ENCODE results near the gene PAX5.

Gene PAX5

DNA sequence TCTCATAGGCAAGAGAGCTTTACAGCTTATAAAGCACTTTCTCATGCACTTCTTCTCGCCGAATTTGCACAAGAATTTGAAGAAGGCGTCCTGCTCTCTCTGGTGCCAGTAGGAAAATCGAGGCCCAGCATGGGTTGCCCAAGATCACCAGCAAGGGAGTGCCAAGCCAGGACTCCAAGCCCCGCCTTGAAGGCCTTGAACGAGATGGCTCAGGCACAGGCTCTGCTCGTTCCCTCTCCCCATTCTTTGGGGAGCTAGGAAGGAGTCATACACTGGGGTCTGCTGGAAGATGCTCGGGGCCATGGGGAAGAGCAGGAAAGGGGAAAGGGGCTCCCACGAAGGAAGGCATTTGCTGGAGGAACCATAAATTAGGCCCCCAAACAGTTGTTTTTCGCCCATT, 46.7 kb downstream of the PAX5 start:
- DNase-seq (ENCODE audit: low read depth): no peak

DNA sequence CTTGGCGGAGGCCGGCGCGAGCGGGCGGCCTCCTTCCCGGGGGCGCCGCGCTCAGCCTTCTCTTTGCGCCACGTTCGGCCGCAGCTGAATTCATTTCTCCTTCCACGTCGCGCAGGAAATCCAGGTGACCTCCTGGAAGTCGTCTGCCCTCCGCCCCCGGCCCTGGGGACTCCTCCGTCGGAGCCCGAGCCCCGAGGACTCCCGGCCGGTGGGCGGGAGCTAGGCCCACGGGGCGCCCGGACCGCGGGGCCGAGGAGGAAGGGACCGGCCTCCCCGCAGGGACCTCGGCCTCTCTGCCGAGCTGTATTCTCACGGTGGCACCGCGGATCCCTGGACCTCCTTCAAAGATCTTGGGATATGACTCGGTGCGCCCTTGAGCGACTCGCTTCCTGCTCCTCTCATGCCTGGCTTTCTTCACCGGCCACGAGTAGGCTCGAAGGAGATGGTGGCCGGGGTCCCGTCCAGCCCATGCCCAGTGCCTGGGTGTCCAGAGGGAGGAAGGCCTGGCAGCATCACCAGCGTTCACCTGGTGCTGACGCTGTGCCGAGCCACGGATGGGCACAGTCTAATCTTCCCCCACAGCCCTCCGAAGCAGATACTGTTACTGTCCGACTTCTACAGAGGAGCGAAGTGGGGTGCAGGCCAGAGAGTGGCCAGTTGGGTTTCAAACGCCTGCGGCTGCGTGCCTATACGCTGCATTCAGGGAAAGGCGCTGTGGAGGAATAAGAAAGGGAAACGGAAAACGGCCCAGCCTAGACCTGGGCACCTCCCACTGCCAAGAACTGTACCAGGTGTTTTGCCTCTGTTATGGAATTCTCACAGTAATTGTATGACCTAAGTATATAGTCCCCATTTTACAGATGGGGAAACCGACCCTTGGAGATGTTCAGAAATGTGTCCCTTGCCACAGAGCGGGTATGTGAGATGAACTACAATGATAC, 47.3 kb downstream of the PAX5 start:
- DNase-seq (ENCODE audit: low read depth): peak; percentile 22

DNA sequence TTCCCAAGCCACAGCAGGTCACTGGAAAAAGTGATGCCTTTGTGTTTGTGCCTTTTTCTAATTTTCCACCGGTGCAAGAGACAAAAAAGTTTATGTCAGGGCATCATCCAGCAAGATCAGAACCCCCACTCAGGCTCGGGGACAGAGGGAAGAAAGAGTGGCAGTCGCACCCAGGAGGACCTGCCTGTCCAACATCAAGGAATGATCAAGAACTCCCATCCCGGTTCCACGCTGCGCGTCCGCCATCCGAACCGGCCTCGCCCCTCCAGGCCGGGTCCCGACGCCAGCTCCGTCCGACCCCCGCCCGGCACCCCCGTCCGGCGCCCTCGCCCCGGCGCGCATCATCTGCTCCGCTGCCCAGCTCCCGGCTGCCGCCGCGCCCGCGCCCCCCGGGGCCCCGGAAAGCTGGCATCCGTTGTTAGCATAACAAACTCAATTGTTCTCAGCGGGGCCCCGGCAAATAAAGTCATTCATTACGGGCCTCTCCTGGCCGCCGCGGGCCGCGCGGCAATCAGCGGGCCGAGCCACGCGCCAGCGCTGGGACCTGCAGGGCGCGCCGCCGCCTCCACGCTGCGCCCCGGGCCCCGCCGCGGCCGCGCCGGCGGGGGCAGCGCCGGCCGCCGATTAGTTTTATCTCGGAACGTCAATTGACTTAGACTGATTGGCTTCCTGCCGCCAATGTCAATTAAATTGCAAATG, 48.1 kb downstream of the PAX5 start:
- peak; percentile 14 for DNase-seq (ENCODE audit: low read depth)

DNA sequence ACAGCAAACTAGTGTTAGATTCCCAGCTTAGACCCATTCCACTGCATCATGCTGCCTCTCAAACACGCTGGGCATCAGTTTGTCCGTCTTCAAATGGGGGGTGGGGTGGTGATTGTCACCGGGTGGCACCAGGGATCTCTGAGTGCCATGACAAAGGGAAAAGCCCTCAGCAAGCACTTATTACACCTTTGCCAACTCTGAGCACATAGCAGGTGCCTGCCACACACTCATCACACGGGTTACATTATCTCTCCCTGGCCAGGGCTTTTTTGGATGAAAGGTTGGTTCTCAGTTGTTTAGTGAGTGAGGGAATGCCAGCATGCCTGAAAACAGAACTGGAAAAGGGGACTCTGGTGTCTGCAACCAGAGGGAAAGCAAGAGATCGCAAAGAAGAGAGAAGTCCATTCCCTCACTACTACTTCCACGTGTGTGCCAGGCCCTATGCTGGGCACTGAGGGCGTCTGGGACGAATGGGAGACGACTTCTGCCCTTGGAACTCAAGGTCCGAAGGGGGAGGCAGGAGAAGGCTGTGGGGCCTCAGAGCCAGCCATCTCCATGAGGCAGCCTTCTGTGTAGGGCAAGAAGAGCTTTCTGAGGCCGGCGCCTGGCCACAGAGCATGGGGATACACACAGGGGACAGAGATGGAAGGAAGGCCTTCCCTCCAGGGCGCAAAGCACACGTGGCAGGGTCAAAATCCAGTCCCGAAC, 48.9 kb downstream of the PAX5 start:
- DNase-seq (ENCODE audit: low read depth): no peak

DNA sequence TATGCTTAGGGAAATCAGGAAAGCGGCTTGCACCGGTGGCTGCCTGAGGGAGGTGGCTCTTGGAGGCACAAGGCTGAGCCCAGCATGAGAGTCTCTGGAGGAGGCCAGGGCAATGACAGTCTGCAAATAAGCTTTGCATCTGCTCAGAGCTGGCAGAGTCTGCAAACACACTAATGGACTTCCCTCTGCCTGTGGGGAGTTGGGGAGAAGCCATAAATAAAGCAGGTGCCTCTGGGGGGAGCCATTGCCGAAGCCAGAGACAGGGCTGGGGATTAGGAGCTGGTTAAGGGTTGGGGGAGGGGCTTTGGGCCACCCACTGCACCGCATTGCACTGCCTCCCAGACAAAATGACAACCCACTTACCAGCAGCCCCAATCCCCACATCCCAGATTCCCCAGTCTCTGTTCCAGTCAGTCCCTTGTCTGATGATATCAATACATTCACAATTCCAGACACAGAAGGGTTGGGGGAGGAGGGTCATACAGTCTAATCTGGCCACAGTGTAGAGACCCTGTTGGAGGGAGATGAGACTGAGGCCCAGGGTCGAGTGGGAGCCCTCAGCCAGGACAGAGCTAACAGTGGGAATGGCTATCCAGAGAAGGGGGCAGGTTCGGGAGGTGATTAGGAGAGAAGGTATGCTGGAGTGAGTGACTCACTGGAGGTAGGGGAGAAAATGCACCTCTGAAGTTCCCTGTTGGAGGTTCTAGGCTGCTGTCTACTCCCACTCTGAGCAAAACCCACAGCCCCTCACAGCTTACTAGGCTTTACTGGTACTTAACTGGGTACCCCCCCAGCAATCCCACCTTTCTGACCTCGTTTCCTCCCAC, 53.7 kb downstream of the PAX5 start:
- peak; percentile 28 for DNase-seq (ENCODE audit: low read depth)

DNA sequence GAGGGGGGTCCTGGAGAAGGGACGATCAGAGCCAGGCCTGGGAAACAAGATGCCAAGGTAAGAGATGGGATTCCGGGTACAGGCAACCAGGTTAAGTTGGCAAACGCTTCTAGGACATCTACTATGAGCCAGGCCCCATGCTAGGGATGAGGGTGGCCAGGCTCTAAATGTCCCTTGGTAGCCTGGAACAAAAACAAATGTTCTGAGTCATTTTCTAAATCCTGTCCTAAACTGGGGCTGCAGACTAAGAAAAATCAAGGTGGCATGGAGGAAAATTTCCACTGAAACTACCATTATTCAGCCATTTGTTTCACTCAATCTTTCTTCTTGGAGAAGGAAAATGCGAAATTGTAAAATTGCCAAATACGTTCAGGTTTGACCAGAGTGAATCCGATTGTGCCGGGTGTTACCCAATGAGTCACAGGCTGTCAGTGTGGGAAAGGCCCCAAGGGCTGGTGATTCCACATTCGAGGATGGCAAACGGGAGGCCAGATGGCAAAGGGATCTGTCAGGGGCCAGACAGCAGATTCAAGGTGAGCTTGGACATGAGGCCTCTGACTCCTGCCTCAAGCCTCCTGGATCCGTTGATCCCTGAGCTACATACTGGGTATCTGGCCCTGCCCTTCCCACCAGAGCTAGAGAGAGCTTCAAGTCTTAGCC, 57.6 kb downstream of the PAX5 start:
- peak; percentile 81 for DNase-seq (ENCODE audit: low read depth)

DNA sequence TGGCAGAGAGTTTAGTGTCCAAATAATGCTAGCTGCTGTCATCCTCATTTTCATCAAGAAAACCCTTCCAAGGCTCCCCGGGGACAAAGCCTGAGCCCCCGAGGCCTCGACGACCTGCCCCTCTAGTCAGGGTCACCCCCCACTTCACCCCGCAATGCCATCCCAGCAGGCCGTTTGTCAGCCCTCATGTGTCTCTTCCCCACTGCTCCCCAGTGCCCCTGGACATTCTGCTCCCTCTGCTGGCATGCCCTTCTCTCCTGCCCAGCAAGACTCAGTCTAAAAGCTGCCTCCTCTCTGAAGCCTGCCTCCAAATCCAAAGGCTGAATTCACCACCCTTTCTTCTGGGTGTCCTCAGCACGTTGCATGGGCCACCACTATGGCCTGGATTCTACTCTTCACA, 59.3 kb downstream of the PAX5 start:
- DNase-seq (ENCODE audit: low read depth): peak; percentile 29

DNA sequence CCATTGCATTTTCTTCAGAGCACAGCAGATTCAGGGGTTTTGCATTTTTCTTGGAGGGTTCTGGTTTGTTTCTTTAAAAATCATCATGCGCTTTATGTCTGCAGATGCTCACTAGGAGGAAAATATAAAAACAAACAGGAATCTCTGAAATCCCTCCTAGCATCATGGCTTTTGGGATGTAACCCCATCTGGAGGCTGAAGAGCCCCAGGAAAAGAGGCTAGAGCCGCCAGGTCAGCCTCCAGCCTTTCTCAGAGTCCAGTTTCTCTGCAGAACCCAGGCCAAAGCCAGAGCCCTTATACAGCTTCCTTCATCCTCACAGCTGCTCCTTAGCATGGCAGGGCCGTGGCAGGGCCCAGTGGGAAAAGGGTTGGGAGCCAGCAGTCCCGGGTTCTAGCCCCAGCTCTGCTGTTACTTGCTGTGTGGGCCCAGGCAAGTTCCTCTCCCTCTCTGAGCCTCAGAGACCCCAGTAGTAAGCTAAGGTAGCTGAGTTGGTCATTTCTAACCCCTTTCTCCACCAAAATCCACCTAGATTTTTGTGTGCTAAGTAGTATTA, 62.1 kb downstream of the PAX5 start:
- no peak for DNase-seq (ENCODE audit: low read depth)

DNA sequence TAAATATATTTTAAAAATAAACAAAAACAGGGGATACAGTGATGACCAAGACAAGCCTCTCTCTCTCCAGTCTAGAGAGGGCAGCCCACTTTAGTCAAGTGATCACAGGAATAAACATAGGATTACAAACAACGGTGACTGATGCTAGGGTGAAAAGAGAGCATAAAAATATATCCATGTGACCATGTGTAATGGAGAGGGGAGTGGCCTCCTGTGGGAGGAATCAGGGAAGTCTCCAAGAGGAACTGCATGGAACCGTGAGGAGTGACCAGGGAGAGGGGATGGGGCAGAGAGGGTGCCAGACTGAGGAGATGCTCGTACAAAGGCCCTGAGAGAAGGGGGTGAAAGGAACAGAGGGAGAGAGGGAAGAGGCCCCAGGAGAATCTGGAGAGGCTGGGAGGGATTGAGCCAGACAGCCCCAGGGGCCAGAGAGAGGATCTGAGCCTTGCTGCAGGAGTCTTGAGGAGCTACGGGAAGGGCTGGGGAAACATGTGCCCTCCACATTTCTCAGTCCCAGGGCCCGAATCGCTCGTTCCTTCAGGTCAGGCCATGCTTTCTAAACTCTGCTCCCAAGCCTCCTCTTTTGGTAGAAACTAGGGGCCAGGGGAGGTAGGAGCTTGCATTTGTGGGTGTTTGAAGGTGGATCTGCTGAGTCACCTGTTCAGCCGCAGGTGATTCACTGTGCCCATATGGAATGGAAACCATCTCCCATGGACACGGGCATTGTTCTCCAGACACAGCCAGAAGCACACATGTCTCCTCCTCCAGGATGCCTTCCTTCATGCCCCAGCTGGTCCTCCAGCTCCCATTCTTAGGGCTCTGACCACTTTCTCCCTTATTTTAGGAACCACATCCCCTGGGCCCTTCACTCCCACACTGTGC, 63.8 kb downstream of the PAX5 start:
- DNase-seq (ENCODE audit: low read depth): peak; percentile 51

DNA sequence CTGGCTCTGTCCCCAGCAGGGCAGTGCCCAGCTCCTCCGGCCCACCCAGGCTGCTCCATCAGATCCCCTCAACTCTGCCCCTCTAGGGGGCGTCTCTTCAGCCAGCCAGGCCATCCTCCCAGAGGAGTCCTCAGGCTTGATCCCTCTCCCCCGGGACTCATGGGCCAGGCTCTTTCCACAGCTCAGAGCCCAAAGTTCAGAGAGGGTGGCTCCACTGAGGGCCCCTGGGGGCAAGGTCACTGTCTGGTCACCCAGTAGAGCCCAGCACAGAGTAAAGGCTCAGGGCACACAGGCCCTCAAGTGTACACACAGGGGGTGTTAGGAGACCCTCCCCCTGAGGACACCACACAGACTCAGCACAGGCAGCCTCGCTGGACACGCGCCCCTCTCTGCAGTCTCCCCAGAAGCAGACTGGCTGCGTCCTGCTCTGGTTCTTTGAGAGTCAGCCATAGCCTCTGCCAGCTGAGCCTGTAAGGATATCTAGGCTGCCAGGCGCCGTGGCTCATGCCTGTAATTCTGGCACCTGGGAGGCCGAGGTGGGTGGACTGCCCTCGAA, 64.8 kb downstream of the PAX5 start:
- DNase-seq (ENCODE audit: low read depth): no peak

DNA sequence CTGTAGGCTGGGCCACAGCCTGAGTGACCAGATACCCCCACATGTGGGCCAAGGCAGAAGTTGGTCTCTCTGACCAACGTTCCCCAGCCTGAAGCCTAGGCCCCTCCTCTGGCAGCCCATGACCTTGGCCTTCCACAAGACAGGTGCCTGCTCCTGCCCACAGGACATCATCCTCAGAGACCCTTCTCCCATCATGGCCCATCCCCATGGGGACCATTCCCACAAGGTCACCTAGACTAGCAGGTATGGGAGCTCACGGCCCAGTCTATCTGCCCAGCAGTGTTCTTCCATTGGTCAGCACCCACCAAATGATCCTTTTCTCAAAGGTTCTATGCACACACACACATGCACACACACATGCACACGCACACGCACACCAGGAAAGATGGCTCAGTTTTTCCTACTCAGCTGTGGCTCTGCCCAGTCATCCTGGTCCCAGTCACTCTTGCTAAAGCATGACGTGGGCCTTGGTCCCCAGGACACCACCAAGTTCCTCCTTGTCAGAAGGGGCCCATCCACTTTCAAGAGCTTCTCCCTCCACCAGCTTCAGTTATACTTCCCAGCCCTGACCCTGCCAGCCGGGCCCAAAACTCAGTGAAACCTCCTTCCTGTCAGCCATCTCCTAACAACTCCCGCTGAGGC, 65.4 kb downstream of the PAX5 start:
- DNase-seq (ENCODE audit: low read depth): no peak

DNA sequence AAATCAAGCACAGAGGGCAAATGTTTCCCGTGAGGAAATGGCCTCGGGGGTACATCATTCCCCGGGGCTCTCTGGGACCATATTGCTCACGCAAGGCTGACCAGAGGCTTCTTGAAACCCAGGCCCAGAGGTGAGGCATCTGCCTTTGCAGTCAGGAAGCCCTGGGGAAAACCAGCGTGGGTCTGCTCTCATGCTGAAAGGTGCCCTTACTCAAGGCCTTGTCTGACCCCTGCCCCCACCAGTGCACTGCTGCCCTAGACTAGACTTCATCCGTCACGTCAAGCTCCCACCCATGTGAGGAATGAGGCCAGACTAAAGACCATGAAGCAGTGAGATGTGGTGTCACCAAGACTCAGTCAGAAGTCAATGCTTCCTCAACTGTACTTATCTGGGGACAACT, 66.1 kb downstream of the PAX5 start:
- no peak for DNase-seq (ENCODE audit: low read depth)

DNA sequence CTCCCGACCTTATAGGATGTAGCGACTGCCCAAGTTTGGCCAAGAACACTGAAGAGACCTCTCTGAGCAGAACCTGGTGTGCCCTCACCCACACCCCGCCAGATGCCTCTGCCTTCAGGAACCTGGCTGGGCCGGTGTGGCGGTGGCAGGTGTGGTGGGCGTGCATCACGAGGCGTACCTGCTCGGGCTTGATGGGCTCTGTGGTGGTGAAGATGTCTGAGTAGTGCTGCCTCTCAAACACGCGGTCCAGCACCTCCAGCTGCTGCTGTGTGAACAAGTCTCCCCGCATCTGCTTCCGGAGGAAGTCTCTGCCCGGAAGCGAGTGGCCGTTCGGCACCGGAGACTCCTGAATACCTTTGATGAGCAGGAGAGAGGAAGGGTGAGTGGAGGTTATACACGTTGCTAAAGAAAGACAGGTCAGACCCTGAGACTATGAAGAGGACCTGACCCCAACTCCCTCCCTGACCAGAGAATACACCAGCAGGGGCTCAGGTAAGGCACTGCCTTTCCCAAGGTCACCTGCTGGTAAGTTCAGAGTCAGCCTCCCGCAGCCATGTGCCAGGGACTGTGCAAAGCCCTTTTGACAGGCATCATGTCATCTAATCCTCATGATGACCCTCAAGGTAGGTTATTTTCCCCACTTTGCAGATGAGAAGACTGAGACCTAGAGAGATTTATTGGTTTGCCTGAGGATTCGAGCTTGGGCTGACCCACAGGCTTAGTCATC, 67.5 kb downstream of the PAX5 start:
- no peak for DNase-seq (ENCODE audit: low read depth)

DNA sequence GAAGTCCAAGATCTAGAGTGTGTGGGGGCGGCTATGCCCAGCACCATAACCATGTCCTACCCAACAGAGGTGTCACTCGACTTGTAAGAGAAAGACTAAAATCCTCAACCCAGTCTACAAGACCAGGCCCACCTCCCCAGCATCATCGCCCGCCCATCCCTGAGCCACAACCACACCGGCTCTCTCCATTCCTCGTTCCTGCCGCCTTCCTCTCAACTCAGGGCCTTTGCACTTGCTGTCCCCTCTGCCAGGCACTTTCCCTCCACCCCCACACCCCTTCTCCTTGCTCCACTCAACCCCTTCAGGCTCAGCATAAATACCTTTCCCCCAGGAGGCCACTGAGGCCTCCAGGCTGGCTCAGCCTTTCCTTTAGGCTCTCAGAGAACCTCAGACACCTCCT, 69.3 kb downstream of the PAX5 start:
- no peak for DNase-seq (ENCODE audit: low read depth)

DNA sequence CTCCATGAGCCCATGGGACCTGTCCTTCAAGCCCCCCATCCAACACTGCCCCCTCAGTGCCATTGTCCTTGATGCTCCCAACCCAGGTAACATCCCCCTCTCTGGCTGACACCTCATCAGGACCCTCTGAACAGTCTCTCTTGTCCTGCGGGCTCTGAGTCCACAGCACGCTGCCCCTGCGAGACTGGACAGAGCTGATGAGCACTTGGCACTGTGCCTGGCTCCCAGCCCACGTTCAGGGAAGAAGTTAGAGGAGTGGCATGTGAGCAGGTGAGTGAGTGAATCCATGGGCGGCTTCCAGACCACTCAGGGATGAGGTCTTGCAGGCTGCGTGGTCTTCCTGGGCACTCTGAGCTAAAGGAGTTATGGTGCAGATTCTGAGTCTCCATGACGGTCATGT, 70.7 kb downstream of the PAX5 start:
- no peak for DNase-seq (ENCODE audit: low read depth)

DNA sequence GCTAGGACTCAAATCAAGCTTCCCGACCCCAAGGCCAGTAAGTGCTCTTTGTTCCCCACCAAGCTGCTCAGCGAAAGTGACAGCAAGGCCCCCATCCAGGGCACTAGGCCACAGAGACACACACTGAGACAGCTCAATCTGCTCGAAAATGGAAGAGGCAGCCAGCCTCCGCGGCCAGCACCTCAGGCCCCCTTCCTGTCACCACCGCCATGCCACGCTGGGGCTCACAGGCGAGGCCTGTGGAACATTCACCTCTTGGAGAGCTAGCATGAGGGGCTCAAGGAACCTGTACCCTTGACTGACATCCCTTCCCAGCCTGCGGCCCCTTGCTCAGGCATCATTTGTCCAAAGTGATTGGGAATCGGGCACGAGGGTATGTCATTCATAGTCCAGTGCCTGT, 71.4 kb downstream of the PAX5 start:
- DNase-seq (ENCODE audit: low read depth): no peak

DNA sequence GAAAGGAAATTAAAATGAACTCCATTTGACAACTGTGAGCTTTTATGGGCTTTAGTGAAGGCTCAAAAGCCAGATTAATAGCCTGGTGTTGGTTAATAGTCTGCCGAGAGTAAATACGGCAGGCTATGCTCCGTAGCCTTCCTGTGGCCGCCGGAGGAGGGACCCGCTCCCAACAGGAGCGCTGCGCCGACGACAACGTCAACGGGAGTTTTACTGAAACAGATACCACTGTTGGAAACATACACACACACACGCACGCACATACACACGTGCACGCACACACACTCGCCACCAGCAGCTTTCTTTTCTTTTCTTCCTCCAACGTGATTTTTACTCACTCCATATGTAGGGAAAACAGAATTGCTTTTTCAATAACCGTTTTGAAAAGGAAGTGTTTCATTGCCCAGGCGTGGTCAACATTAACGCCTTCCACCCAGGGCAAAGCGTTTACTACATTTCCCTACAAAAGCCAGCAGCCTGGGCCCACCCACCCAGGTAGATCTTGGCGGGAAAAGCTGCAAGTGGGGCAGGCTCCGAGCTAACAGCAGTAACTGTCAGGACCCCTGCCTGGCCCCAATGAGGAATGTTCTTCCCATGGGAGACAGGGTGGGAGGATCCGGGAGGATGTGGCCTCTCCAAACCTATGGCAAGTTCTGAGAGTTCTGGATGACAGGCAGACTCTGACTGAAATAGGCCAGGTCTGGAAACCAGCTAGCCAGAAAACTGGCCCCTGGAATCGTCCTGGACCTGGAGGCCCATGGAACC, 72.3 kb downstream of the PAX5 start:
- no peak for DNase-seq (ENCODE audit: low read depth)

DNA sequence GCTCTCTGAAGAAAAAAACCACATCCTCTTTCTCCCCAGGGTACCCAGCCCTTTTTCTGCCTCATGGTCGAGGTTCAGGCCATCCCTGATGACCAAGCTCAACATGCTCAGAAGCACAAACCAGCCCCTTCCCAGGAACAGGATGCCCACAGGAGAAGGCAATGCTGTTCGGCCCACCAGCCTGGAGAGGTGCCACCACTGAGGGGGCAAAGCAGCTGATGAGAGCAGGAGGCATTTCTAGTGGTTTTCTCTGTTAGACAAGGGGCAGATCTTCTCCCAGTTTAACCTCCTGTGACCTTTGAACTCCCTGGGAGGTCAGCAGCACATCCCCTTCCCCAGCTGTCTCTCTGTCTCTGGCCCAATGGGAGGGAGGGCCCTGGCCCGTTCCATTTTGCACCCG, 73.0 kb downstream of the PAX5 start:
- no peak for DNase-seq (ENCODE audit: low read depth)

All from ELR (cell line).